GM18909 (cell line): Measurements from ENCODE around the gene DYNC1LI2.
"Not testable (repeated sequence)": the region's sequence is repeated elsewhere in the genome, so short reads cannot be mapped to it uniquely, and the experiment has no call there.

Source experiments
- ATAC-seq: cut with Tn5 transposase; IDR thresholded peaks from one replicate; pipeline ENCODE4 v1.9.1; 2021; ENCODE audit warnings: mild to moderate bottlenecking; ENCODE audit not compliant: unreplicated experiment, poor library complexity

Gene DYNC1LI2

DNA sequence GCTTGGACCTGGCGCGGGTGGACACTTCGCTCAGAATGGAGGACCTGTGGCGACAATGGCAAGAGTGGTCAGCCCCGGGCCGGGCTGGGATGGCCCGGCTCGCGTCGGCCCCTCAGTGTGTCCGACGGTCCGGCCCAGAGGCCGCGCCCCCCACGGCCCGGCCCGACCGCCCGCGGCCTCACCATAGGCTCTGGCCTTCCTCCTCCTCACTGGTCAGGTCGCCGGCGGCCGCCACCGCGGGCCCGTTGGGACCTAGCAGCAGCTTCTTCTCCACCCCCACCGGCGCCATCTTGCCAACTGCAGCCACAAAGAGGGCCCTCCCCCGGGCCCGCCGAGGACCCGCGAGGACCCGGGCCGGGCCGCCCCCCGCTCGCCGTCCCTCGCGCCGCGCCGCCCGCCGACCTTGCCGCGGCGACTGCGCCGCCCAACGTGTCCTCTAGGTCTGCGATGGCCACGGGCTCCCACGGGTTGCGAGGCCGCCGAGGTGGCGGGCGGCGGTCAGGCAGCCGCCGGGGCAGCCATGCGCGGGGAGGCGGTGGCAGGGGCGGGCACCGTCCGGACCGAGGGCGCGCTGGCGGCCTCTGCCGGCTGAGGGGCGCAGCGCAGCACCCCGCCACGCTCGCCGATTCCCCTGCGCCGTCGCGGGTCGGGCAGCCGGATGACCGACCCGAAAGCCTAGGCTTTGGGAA, at the start of gene DYNC1LI2:
DYNC1LI2 (minus strand) TSS at position 307 of the 689 bp plus-strand sequence; CDS start at position 289, 18 bp downstream.
- peak; percentile 86 for ATAC-seq

DNA sequence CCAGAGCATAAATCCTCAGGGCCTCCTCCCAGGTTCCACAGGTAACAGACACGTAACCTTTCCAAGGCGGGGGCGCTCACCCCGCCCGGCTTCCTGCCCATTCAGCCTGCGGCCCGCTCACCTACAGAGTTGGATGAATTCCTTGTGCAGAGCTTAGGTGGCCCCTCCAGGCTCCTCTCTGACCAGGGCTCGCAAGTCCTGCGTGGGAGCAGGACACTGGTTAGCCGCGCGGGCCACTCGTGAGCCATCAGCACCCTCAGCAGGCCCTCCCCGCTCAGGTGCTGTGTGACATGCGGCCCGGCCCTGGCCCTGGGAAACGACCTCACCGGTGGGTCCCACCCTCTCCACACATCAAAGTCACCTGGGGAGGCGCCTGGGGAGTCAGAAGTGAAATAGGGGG, 49.4 kb upstream of the DYNC1LI2 start:
- ATAC-seq, result no peak

DNA sequence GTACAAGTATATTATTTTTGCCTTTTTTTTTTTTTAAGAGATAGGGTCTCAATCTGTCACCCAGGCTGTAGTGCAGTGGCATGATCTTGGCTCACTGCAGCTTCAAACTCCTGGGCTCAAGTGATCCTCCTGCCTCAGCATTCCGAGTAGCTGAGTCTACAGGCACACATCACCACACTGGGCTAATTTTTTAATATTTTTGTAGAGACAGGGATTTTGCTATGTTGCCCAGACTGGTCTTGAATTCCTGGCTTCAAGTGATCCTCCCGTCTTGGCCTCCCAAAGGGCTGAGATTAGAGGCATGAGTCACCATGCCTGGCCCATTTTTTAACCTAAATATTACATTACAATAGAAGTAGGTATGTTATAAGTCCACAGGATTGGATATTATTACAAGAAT, 46.8 kb upstream of the DYNC1LI2 start:
- no peak for ATAC-seq

GRCh38 chr16:66793984-66794383, 42.6 kb upstream of the DYNC1LI2 start:
- ATAC-seq, result not testable (repeated sequence)

DNA sequence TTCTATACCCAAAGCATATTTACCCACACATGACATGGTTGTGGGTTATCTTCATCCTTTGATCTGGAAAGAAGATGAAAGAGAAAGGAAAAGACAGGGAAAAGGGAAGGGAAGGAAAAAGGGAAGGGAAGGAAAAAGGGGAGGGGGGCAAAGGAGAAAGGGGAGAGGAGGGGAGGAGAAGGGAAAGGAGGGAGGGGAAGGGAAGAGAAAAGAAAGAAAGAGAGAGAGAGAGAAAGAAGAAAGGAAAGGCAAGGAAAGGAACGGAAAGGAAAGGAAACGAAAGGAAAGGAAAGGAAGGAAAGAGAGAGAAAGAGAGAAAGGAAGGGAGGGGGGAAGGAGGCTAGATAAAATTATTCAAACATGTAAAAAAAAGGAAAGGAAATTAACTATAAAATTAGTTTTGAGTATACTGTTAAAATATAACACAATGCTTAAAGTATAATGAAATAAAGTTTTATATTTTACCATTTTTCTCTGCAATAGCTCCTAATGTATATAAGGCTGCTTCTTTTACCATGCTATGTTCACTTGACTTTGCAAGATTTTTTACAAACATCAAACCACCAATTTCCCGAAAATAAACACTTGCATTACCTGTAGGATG, 38.8 kb upstream of the DYNC1LI2 start:
- no peak for ATAC-seq

DNA sequence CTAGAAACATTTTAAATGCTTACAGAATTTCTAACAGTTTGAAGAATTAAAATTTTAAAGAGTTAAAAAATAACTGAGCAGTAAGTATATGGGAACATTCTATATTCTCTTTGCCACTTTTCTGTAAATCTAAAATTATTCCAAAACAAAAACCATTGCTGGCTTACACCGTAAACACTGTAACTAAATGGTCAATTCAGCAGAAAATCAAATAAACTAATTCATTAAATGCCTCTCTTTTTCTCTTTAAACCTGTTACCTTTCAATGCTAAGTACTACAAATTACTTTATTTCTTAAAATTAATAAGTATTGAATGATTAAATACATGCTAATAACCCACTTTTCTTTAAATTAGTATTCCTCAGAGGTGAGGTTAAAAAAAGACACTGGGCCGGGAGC, 36.0 kb upstream of the DYNC1LI2 start:
- ATAC-seq, result no peak

DNA sequence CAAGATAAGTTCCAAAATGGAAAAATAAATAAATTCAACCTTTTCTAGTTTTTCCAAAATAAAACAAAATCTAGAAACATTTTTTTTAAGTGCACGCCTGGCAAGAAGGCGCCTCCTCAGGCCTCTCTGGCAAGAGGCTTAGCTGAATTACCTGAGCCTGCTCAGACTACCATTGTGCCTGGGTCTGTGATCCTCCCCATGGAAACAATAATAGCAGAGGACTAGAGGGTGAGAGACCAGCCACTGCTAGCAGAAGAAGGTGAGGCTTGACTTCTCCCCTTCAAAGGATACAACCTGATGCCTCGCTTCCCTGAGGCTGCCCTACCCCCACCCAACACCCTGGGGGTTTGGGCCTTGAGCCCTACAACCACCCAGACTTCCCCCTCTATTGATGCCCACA, 35.1 kb upstream of the DYNC1LI2 start:
- ATAC-seq, result no peak

DNA sequence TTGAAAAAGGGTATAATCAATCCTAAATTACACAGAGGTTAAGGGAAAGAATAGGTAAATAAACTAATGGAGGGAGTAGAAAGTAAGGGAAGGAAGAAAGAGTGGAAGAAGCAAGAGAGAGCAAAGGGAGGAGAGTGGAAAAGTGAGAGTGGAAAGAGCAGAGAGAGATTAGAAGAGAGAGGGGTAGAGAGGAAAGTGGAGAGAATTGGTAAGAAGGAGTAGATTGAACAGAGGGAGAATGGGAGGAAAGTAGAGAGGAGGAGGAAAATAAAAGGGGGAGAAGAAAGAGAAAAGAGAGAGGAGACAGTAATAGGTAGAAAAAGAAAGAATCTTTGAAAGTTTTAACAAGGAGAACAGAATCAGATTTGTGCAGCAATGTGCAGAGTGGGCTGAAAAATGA, 25.0 kb upstream of the DYNC1LI2 start:
- no peak for ATAC-seq

DNA sequence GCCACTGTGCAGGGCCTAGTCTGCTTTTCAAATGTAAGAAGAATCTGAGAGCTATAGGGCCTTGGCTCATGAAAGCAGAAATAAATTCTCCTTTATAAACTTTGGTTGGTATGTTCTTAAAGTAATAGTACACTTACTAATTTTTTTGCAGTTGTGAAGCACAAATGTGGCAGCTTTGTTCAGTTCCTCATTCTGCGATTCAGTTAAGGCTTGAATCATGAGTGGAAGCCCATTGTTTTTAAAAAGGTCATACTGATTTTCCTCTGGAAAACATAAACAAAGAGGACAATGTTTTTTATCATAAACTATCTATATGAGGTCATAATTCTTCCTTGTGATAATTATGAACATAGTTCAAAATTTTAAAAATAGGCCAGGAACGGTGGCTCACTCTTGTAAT, 23.6 kb upstream of the DYNC1LI2 start:
- ATAC-seq, result no peak

GRCh38 chr16:66758086-66758485, 6.7 kb upstream of the DYNC1LI2 start:
- no peak for ATAC-seq

GRCh38 chr16:66754819-66755218, 3.4 kb upstream of the DYNC1LI2 start:
- ATAC-seq, result no peak

- ATAC-seq, result no peak
Measured at GRCh38 chr16:66754211-66754610, 2.8 kb upstream of the DYNC1LI2 start.

DNA sequence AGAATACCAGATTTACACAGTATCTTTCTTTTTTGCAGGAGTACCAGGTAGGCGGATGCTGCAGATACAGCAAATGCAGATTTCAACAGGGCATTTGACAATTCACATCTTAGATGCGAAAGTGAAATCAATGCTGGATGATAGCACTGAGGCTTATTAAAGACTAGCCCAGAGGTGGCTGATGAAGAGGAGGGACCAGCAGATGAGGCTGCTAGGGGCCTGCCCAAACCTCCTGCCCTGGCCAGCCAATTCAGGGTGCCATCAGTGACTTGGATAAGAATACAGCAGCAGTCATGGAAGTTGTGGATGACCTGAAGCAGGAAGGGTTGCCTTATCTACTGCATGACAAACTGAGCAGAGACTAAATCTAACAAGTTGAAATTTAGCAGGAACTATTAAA, 1.5 kb upstream of the DYNC1LI2 start:
- no peak for ATAC-seq

- no peak for ATAC-seq
Measured at GRCh38 chr16:66752379-66752778, 970 bp upstream of the DYNC1LI2 start.

DNA sequence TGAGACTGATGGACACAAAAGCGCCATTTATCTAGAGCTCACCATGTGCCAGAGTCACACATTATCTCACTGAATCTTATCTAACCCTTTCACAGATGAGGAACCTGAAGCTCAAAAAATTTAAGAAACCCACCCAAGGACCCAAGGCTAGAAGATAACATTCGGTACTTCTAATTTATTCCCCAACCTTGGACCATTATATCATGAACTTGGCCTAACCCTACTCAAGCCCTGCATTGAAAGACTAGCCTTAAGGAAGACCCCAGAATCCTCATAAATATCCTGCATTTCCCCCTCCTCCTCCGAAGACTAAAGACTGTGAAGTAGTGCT, 548 bp upstream of the DYNC1LI2 start:
- no peak for ATAC-seq

DNA sequence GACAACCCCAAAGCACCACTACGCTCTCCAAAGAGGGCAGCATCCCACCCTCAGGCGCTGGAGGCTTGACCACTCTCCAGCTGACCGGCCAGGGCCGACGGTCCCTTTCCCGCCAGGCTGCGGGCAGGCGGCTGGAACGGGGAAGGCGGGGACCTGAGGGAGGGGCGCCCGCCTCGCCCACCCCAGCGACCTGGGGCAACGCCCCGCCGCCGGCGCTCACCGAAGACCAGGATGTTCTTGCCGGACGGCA, 431 bp downstream of the DYNC1LI2 start:
- ATAC-seq, result peak; percentile 24

- no peak for ATAC-seq
Measured at GRCh38 chr16:66750279-66751052, 943 bp downstream of the DYNC1LI2 start.

GRCh38 chr16:66746682-66747081, 4.7 kb downstream of the DYNC1LI2 start:
- peak; percentile 45 for ATAC-seq

DNA sequence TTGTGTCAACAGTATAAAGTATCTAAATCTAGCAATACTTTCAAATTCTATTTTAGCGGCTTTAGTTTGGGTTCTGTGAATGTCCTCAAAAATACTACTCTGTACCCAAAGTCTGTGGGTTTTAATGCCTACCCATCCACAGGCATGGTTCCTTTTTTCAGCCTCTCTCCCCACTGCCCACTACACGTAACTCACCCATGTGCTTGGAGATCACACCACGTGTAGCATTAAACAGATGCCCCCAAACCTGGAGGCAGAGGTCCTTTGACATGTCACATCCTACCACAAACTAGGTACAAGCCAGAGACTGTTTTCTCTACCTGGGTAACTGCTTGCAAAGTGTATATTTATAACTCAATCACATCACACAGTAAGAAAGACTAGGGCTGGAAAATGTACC, 5.4 kb downstream of the DYNC1LI2 start:
- ATAC-seq, result no peak

DNA sequence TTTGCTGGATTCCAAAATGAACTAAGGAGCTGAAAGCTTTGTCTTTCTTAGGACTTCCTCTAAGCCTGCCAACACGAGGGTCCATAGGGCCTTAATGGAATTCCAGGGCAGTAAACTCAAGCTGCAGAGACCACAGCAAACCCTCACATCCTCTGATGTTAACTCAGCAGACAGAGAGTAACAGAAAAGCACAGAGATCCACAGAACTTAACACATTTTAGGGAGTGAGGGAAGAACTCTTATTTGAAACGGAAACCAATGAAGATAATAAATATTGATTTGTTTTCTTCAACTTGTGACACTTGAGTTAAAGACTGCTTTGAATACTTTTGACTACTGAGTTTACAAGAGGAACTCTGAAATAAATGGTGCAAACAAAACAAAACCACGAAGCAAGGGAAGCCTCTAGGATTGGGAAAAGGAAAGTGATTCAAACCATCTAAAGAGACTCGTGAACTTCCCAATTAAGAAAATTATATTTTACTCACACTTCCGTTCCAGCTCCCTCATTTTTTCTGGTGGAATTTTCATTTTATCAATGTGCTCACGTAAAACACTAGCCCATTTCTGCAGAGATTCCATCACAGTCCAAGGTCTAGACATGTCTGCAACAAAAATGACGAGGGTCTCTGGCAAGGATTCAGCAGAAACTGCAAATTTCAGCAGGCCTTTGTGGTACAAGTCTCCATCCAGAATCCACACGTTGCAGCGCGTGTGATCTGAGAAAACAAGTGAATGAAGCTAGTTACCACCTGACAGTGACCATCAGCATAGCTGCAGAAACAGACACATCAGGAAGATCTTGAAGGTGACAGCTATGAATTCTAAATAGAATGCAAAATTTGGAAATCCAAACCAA, 9.2 kb downstream of the DYNC1LI2 start:
- no peak for ATAC-seq
